GM20431 (cell line): ENCODE measurements around the gene MYOF.

Experiments used
- in situ Hi-C: fragments of 300-500 bp; cut with MseI, MboI; formaldehyde crosslinking; loops from one replicate; pipeline ENCODE4 v1.15.0; 2020; ENCODE audit warnings: low sequenced_read_pairs; ENCODE audit not compliant: unreplicated experiment

MYOF gene

GRCh38 chr10:93482145-93482834 is at the start of gene MYOF:
TSS of gene MYOF (minus strand) at chr10:93482334. CDS start at chr10:93482194, 140 bp downstream.
- in situ Hi-C loops, result loop anchor here (10.0 kb wide), 1 partner anchor 107 kb away; no protein-coding TSS in a partner anchor

GRCh38 chr10:93518531-93518930 is 36.4 kb upstream of the MYOF start:
- in situ Hi-C loops, result loop anchor here (10.0 kb wide), 1 partner anchor 144 kb away; no protein-coding TSS in a partner anchor

- in situ Hi-C loops, result loop anchor here (10.0 kb wide), 1 partner anchor 141 kb away; no protein-coding TSS in a partner anchor
Measured at GRCh38 chr10:93516006-93516380, 33.9 kb upstream of the MYOF start.

- in situ Hi-C loops, result loop anchor here (10.0 kb wide), 1 partner anchor 141 kb away; no protein-coding TSS in a partner anchor
Measured at GRCh38 chr10:93515071-93516005, 33.2 kb upstream of the MYOF start.

GRCh38 chr10:93514521-93514920 is 32.4 kb upstream of the MYOF start:
- in situ Hi-C loops, result loop anchor here (10.0 kb wide), 1 partner anchor 140 kb away; no protein-coding TSS in a partner anchor

GRCh38 chr10:93513091-93513490 is 31.0 kb upstream of the MYOF start:
- in situ Hi-C loops, result loop anchor here (10.0 kb wide), 1 partner anchor 138 kb away; no protein-coding TSS in a partner anchor

GRCh38 chr10:93512565-93512964 is 30.4 kb upstream of the MYOF start:
- in situ Hi-C loops, result loop anchor here (10.0 kb wide), 1 partner anchor 138 kb away; no protein-coding TSS in a partner anchor

GRCh38 chr10:93509816-93510215 is 27.7 kb upstream of the MYOF start:
- in situ Hi-C loops, result loop anchor here (10.0 kb wide), 1 partner anchor 135 kb away; no protein-coding TSS in a partner anchor

GRCh38 chr10:93505075-93505474 is 22.9 kb upstream of the MYOF start:
- in situ Hi-C loops, result no loop called here

GRCh38 chr10:93503075-93503474 is 20.9 kb upstream of the MYOF start:
- in situ Hi-C loops, result no loop called here

- in situ Hi-C loops, result no loop called here
Measured at GRCh38 chr10:93501650-93502049, 19.5 kb upstream of the MYOF start.

- in situ Hi-C loops, result no loop called here
Measured at GRCh38 chr10:93498166-93498565, 16.0 kb upstream of the MYOF start.

GRCh38 chr10:93496322-93497041 is 14.3 kb upstream of the MYOF start, which contains the start of gene CEP55:
TSS of gene CEP55 (plus strand) at chr10:93496612. CDS start at chr10:93500052, 3,440 bp downstream.
- in situ Hi-C loops, result no loop called here

- in situ Hi-C loops, result no loop called here
Measured at GRCh38 chr10:93495654-93496321, 13.7 kb upstream of the MYOF start.

- in situ Hi-C loops, result no loop called here
Measured at GRCh38 chr10:93494494-93494893, 12.4 kb upstream of the MYOF start.

GRCh38 chr10:93493162-93493561 is 11.0 kb upstream of the MYOF start:
- in situ Hi-C loops, result no loop called here

GRCh38 chr10:93491602-93492121 is 9.5 kb upstream of the MYOF start:
- in situ Hi-C loops, result no loop called here

GRCh38 chr10:93488956-93489528 is 6.9 kb upstream of the MYOF start:
- in situ Hi-C loops, result loop anchor here (10.0 kb wide), 1 partner anchor 114 kb away; no protein-coding TSS in a partner anchor

- in situ Hi-C loops, result loop anchor here (10.0 kb wide), 1 partner anchor 111 kb away; no protein-coding TSS in a partner anchor
Measured at GRCh38 chr10:93485690-93486089, 3.6 kb upstream of the MYOF start.
